SK-N-SH treated with all-trans-retinoic acid at 6 μM for 48 hours (cell line): Measurements from ENCODE around the gene IGSF11.
"Not testable (repeated sequence)": the region's sequence is repeated elsewhere in the genome, so short reads cannot be mapped to it uniquely, and the experiment has no call there.

Source experiments
- ATAC-seq: fragments of 200-7000 bp; cut with Tn5 transposase; 3 replicates; pipeline ENCODE4 v1.9.1; 2020; ENCODE audit warnings: mild to moderate bottlenecking, moderate library complexity
- ARNTL ChIP-seq: fragments of 450-650 bp; formaldehyde crosslinking; IDR thresholded peaks from 2 replicates; pipeline ENCODE4 v1.5.0; 2020; ENCODE audit warnings: low read depth, mild to moderate bottlenecking, moderate library complexity, borderline replicate concordance
- BACH2 ChIP-seq: fragments of 250-450 bp; sonication (Bioruptor Pico); IDR thresholded peaks from 2 replicates; pipeline ENCODE4 v1.9.0; 2021; ENCODE audit warnings: mild to moderate bottlenecking, borderline replicate concordance
- CREB5 ChIP-seq: fragments of 250-450 bp; sonication (Bioruptor Pico); IDR thresholded peaks from 2 replicates; pipeline ENCODE4 v1.5.1; 2020; ENCODE audit warnings: low read depth, mild to moderate bottlenecking, moderate library complexity
- CSDC2 ChIP-seq: fragments of 250-450 bp; sonication (Bioruptor Pico); IDR thresholded peaks from 2 replicates; pipeline ENCODE4 v1.5.0; 2020; ENCODE audit warnings: mild to moderate bottlenecking, moderate library complexity
- CSRNP3 ChIP-seq: fragments of 250-450 bp; sonication (Bioruptor Pico); IDR thresholded peaks from 2 replicates; pipeline ENCODE4 v1.5.1; 2021; ENCODE audit warnings: mild to moderate bottlenecking, moderate library complexity
- ESRRG ChIP-seq: fragments of 250-450 bp; sonication (Bioruptor Pico); IDR thresholded peaks from 2 replicates; pipeline ENCODE4 v1.6.1; 2021; ENCODE audit warnings: mild to moderate bottlenecking
- GLIS3 ChIP-seq: fragments of 250-450 bp; sonication (Bioruptor Pico); IDR thresholded peaks from 2 replicates; pipeline ENCODE4 v1.5.0; 2020; ENCODE audit warnings: mild to moderate bottlenecking, moderate library complexity
- ISL1 ChIP-seq: fragments of 250-450 bp; sonication (Bioruptor Pico); IDR thresholded peaks from 2 replicates; pipeline ENCODE4 v2.1.2; 2022; ENCODE audit warnings: mild to moderate bottlenecking, moderate library complexity
- POU6F1 ChIP-seq: fragments of 250-450 bp; sonication (Bioruptor Pico); IDR thresholded peaks from 2 replicates; pipeline ENCODE4 v1.8.0; 2021; ENCODE audit warnings: low read depth, mild to moderate bottlenecking, moderate library complexity, borderline replicate concordance
- PPARA ChIP-seq: fragments of 250-450 bp; sonication (Bioruptor Pico); IDR thresholded peaks from 2 replicates; pipeline ENCODE4 v1.5.0; 2020; ENCODE audit warnings: mild to moderate bottlenecking, borderline replicate concordance
- RARB ChIP-seq: fragments of 250-450 bp; sonication (Bioruptor Pico); IDR thresholded peaks from 2 replicates; pipeline ENCODE4 v1.8.0; 2021; ENCODE audit warnings: mild to moderate bottlenecking, moderate library complexity
- SNAI2 ChIP-seq: fragments of 250-450 bp; sonication (Bioruptor Pico); IDR thresholded peaks from 2 replicates; pipeline ENCODE4 v1.5.0; 2020; ENCODE audit warnings: mild to moderate bottlenecking, moderate library complexity
- TCF4 ChIP-seq: fragments of 250-450 bp; sonication (Bioruptor Pico); IDR thresholded peaks from 2 replicates; pipeline ENCODE4 v1.8.0; 2021; ENCODE audit warnings: mild to moderate bottlenecking, moderate library complexity, borderline replicate concordance
- TOX ChIP-seq: fragments of 250-450 bp; sonication (Bioruptor Pico); IDR thresholded peaks from 2 replicates; pipeline ENCODE4 v1.8.0; 2021; ENCODE audit warnings: mild to moderate bottlenecking, moderate library complexity, borderline replicate concordance
- TSHZ2 ChIP-seq: fragments of 250-450 bp; sonication (Bioruptor Pico); IDR thresholded peaks from 2 replicates; pipeline ENCODE4 v1.5.0; 2020; ENCODE audit warnings: mild to moderate bottlenecking, moderate library complexity
- ZC3H10 ChIP-seq: fragments of 250-450 bp; sonication (Bioruptor Pico); IDR thresholded peaks from 2 replicates; pipeline ENCODE4 v1.5.1; 2021; ENCODE audit warnings: mild to moderate bottlenecking, moderate library complexity
- ZFP3 ChIP-seq: fragments of 250-450 bp; sonication (Bioruptor Pico); IDR thresholded peaks from 2 replicates; pipeline ENCODE4 v1.5.0; 2020; ENCODE audit warnings: mild to moderate bottlenecking, moderate library complexity
- ZNF565 ChIP-seq: fragments of 450-650 bp; formaldehyde crosslinking; conservative IDR thresholded peaks from 2 replicates; pipeline ENCODE4 v1.5.0; 2020; ENCODE audit warnings: low read depth, mild to moderate bottlenecking, moderate library complexity
- ZNF8 ChIP-seq: fragments of 450-650 bp; formaldehyde crosslinking; IDR thresholded peaks from 2 replicates; pipeline ENCODE4 v1.5.0; 2020; ENCODE audit warnings: mild to moderate bottlenecking, moderate library complexity

IGSF11 gene

GRCh38 chr3:119034256-119035013 lies at the start of gene IGSF11:
TSS of gene IGSF11 (minus strand) at chr3:119034846. CDS start at chr3:119034582, 264 bp downstream.
- ATAC-seq = peak; percentile 97
- TF ChIP-seq CREB5 (CRISPR knock-in tag) (no peak), CSRNP3 (CRISPR knock-in tag) (no peak), RARB (CRISPR knock-in tag) (no peak), PPARA (CRISPR knock-in tag) (no peak), TOX (no peak), ZFP3 (CRISPR knock-in tag) (no peak), ESRRG (CRISPR knock-in tag) (no peak), ISL1 (CRISPR knock-in tag) (no peak)

GRCh38 chr3:119080364-119080763 lies 45.7 kb upstream of the IGSF11 start:
- ATAC-seq = no peak
- TF ChIP-seq GLIS3 (CRISPR knock-in tag) (no peak), TOX (no peak), ZNF565 (CRISPR knock-in tag) (no peak), CSDC2 (no peak), ZC3H10 (no peak), ARNTL (CRISPR knock-in tag) (no peak), RARB (CRISPR knock-in tag) (no peak), BACH2 (no peak), TCF4 (no peak), PPARA (CRISPR knock-in tag) (no peak), POU6F1 (CRISPR knock-in tag) (no peak), ZFP3 (CRISPR knock-in tag) (no peak), CREB5 (CRISPR knock-in tag) (no peak), TSHZ2 (CRISPR knock-in tag) (no peak), ISL1 (CRISPR knock-in tag) (no peak), ZNF8 (CRISPR knock-in tag) (no peak), SNAI2 (CRISPR knock-in tag) (no peak)

GRCh38 chr3:119073258-119074001 lies 38.8 kb upstream of the IGSF11 start:
- no peak for TF ChIP-seq CSRNP3 (CRISPR knock-in tag)
- ATAC-seq = no peak

- ATAC-seq = not testable (repeated sequence)
Measured at GRCh38 chr3:119072451-119072850, 37.8 kb upstream of the IGSF11 start.
